Stimulated activated naive CD4-positive, alpha-beta T cell treated with Interleukin-2 at 50 U/mL for 16 hours (primary cell): ENCODE measurements around the gene DHX58.

ENCODE experiments used
- DNase-seq: peaks from one replicate; lab custom pipeline; 2025; lab: John Stamatoyannopoulos, UW

DHX58 gene

GRCh38 chr17:42110301-42111264 lies 1.9 kb downstream of the DHX58 start:
- no peak for DNase-seq

- no peak for DNase-seq
Observed at GRCh38 chr17:42109086-42109485, 3.4 kb downstream of the DHX58 start.

GRCh38 chr17:42107597-42108576 lies 4.6 kb downstream of the DHX58 start:
- DNase-seq: peak; percentile 84

- DNase-seq: no peak
Observed at GRCh38 chr17:42107124-42107523, 5.4 kb downstream of the DHX58 start.

- DNase-seq: no peak
Observed at GRCh38 chr17:42106009-42106408, 6.5 kb downstream of the DHX58 start.

- DNase-seq: no peak
Observed at GRCh38 chr17:42104264-42104663, 8.2 kb downstream of the DHX58 start.

- DNase-seq: no peak
Observed at GRCh38 chr17:42103221-42103954, 9.1 kb downstream of the DHX58 start.

- DNase-seq: peak; percentile 57
Observed at GRCh38 chr17:42101513-42102292, 10.8 kb downstream of the DHX58 start.

- no peak for DNase-seq
Observed at GRCh38 chr17:42098730-42099399, 13.6 kb downstream of the DHX58 start.

- DNase-seq: peak; percentile 43
Observed at GRCh38 chr17:42097691-42098631, 14.6 kb downstream of the DHX58 start, which contains the start of gene ZNF385C. ZNF385C (minus strand) TSS chr17:42098473; CDS start chr17:42063056, 35,417 bp downstream.

GRCh38 chr17:42096360-42097111 lies 16.0 kb downstream of the DHX58 start:
- no peak for DNase-seq

GRCh38 chr17:42094375-42095069 lies 18.0 kb downstream of the DHX58 start:
- DNase-seq: no peak

- DNase-seq: no peak
Observed at GRCh38 chr17:42092939-42093338, 19.6 kb downstream of the DHX58 start.

- DNase-seq: no peak
Observed at GRCh38 chr17:42090964-42091790, 21.3 kb downstream of the DHX58 start.

GRCh38 chr17:42088736-42089135 lies 23.8 kb downstream of the DHX58 start:
- no peak for DNase-seq

GRCh38 chr17:42087736-42088705 lies 24.5 kb downstream of the DHX58 start:
- DNase-seq: no peak
